ENCODE measurements around the gene KIFAP3. TPM values are rescaled to one million over a fixed set of nuclear protein-coding genes. Genes with fewer than 3 reads are reported as not detected.
"Not testable (repeated sequence)": the region's sequence is repeated elsewhere in the genome, so short reads cannot be mapped to it uniquely, and the experiment has no call there.

The KIFAP3 gene
- total RNA-seq, result 15.1 and 15.5 TPM in 2 replicates

DNA sequence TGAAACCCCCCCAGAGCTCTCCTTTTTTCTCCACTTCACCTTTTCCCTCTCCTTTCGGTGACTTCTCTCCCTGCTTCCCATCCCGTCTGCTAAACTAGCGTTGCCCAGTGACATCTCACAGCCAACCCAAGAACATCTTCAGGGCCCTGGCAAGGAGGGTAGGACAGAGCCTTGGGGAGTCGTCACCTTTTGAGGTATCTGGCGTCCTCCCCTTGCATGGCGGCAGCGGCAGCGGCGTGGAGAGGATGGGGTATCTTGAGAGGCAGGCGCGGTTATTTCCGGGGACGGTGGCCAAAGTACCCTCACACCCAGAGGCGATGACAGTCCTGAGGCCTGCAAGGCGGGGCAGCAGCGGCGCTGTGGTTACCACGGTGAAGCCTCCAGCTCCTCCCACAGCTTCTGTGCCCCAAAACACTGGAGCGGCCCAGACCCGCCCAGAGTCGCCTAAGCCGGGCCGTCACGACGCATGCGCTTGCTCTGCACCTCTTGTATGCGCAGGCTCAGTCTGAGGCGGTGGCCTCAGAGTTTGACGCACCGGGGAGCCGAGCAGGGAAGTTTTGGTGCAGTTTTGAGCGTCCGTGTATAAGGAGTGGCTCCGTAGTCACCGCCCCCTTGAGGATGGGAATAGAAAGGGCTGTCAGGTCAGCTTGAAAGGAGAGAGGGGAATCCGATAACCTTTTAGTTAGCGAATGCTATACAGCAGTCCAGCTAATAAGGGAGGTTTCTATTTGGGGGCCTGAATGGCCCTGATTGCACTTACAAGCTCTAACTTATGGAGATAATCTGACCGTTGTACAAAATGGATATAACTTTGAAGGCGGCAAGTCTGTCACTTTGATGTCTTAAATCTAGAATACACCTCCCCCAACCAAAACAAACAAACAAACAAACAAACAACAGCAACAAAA, at the start of gene KIFAP3:
KIFAP3 (minus strand) TSS at position 446 of the 908 bp plus-strand sequence; CDS start at position 218, 228 bp downstream.
- Mint-ChIP-seq H3K27ac (peak within 1 kb of the TSS; percentile 94), H3K4me1 (ENCODE audit: low read depth) (peaks cover 28% of the 10 kb centered on the region), H3K36me3 (ENCODE audit: low read depth) (no peaks in the 10 kb centered on the region), H3K4me3 (ENCODE audit: low read depth) (peak within 1 kb of the TSS; percentile 96), H3K9me3 (peaks cover 9% of the 10 kb centered on the region), H3K27me3 (ENCODE audit: low read depth) (no peaks in the 10 kb centered on the region)
- intact Hi-C loops (cut with micrococcal nuclease), result loop anchor here (1.0 to 10.0 kb wide), 8 partner anchors 146 to 1900 kb away; partner anchors contain the start of genes BLZF1, GORAB, NME7 and TIPRL
- peak; percentile 96 for DNase-seq (ENCODE audit: low spot score)

DNA sequence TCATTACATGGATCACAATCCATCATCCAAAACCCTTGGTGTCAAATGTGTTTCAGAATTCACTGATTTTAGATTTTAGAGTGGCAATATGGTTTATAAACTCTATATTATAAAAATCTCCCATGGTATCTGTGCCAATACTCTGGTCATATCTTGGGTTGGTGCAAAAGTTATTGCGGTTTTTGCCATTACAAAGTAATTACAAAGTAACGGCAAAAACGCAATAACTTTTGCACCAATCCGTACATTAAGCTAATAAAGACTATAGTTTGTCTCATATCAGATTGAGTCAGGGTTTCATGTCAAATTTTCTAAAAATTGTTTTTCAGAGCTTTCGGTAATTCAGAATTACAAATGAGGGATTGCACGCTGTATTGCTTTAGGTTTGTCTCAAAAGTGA, 47.9 kb upstream of the KIFAP3 start:
- peaks cover 6% of the 10 kb centered on the region for H3K9me3 Mint-ChIP-seq
- no peaks in the 10 kb centered on the region for H3K4me1 Mint-ChIP-seq (ENCODE audit: low read depth)
- intact Hi-C loops (cut with micrococcal nuclease), result no loop called here
- no peak overlapping the region for H3K27ac Mint-ChIP-seq
- H3K4me3 Mint-ChIP-seq (ENCODE audit: low read depth), result no peak overlapping the region
- no peaks in the 10 kb centered on the region for H3K36me3 Mint-ChIP-seq (ENCODE audit: low read depth)
- no peak for DNase-seq (ENCODE audit: low spot score)
- H3K27me3 Mint-ChIP-seq (ENCODE audit: low read depth), result no peaks in the 10 kb centered on the region

DNA sequence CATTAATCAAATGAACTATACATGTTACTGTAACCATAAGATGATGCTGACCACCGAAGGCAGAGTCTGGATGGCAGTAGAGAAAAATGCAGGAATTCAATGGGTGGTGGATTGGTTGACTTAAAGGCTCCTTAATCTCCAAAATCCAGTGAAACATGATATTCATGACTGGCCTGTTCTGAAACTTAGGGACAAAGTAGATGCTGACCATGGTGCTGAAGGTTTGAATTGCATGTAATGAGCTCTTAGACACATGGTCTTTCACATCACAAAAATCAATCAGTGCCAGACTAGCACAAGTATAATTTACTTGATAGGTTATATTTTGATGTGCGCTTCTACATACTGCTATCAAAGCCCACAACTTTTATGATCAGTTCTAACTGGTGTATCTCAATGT, 40.4 kb upstream of the KIFAP3 start:
- Mint-ChIP-seq H3K36me3 (ENCODE audit: low read depth) (no peaks in the 10 kb centered on the region), H3K9me3 (no peaks in the 10 kb centered on the region), H3K4me1 (ENCODE audit: low read depth) (no peaks in the 10 kb centered on the region), H3K4me3 (ENCODE audit: low read depth) (no peak overlapping the region), H3K27me3 (ENCODE audit: low read depth) (no peaks in the 10 kb centered on the region), H3K27ac (no peak overlapping the region)
- no peak for DNase-seq (ENCODE audit: low spot score)
- intact Hi-C loops (cut with micrococcal nuclease), result no loop called here

DNA sequence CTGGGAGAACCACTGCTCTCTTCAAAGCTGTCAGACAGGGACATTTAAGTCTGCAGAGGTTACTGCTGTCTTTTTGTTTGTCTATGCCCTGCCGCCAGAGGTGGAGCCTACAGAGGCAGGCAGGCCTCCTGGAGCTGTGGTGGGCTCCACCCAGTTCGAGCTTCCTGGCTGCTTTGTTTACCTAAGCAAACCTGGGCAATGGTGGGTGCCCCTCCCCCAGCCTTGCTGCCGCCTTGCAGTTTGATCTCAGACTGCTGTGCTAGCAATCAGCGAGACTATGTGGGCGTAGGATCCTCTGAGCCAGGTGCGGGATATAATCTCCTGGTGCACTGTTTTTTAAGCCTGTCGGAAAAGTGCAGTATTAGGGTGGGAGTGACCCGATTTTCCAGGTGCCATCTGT, 38.6 kb upstream of the KIFAP3 start:
- H3K27me3 Mint-ChIP-seq (ENCODE audit: low read depth); H3K36me3 Mint-ChIP-seq (ENCODE audit: low read depth); H3K4me1 Mint-ChIP-seq (ENCODE audit: low read depth); H3K27ac Mint-ChIP-seq; DNase-seq (ENCODE audit: low spot score); H3K9me3 Mint-ChIP-seq; intact Hi-C loops (cut with micrococcal nuclease); H3K4me3 Mint-ChIP-seq (ENCODE audit: low read depth): not testable (repeated sequence)

DNA sequence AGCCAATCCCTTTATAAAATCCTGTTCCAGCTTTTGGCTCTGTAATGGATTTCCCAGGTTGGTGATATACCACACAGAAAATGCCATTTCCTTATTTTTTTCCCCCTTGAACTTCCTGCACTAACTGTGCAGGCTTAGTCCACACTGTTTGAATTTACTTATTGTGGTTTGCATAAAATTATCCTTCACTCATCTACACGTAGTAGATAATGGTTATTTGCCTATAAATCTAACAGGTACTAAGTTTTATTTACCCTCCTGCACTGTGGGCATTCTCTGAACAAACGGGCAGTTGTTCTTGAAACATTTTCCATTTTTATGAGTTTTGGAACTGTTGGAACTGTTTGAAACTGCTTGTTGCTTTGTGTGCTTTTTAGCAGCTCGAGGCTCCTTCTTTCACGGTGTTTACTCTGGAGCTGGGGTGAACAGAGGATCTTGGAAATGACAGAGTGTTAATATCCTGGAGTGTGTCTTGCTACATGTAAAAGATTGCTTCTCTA, 23.0 kb upstream of the KIFAP3 start:
- H3K4me1 Mint-ChIP-seq (ENCODE audit: low read depth), result no peaks in the 10 kb centered on the region
- H3K9me3 Mint-ChIP-seq, result no peaks in the 10 kb centered on the region
- peaks cover 8% of the 10 kb centered on the region for H3K27me3 Mint-ChIP-seq (ENCODE audit: low read depth)
- no peaks in the 10 kb centered on the region for H3K36me3 Mint-ChIP-seq (ENCODE audit: low read depth)
- intact Hi-C loops (cut with micrococcal nuclease), result no loop called here
- no peak overlapping the region for H3K27ac Mint-ChIP-seq
- no peak for DNase-seq (ENCODE audit: low spot score)
- no peak overlapping the region for H3K4me3 Mint-ChIP-seq (ENCODE audit: low read depth)

DNA sequence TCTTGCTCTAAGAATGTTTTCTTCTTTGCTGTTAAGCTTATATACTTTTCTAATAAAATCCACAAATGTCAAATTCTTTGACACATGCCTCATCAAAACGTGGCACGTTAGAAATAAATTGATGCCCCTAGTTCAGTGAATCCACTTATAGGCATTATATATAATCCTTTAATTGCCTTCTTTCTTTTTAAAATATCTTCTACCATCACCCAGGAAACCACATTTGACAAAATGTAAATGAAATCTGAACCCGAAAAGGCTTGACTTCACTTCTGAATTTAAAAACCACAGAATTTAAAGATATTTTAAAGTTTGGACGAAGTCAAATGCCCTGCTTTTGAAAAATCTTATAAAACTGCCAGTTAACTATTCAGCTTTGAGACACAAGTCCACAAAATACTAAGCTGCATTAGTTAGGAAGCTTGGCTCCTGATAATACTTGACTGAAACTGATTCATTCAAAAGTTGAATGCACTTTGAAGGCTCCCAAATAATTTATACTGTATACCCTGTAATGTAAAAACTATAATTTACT, 22.4 kb upstream of the KIFAP3 start:
- no peak overlapping the region for H3K4me3 Mint-ChIP-seq (ENCODE audit: low read depth)
- intact Hi-C loops (cut with micrococcal nuclease), result no loop called here
- peaks cover 8% of the 10 kb centered on the region for H3K27me3 Mint-ChIP-seq (ENCODE audit: low read depth)
- no peak for DNase-seq (ENCODE audit: low spot score)
- no peaks in the 10 kb centered on the region for H3K4me1 Mint-ChIP-seq (ENCODE audit: low read depth)
- no peaks in the 10 kb centered on the region for H3K36me3 Mint-ChIP-seq (ENCODE audit: low read depth)
- H3K27ac Mint-ChIP-seq, result no peak overlapping the region
- no peaks in the 10 kb centered on the region for H3K9me3 Mint-ChIP-seq

DNA sequence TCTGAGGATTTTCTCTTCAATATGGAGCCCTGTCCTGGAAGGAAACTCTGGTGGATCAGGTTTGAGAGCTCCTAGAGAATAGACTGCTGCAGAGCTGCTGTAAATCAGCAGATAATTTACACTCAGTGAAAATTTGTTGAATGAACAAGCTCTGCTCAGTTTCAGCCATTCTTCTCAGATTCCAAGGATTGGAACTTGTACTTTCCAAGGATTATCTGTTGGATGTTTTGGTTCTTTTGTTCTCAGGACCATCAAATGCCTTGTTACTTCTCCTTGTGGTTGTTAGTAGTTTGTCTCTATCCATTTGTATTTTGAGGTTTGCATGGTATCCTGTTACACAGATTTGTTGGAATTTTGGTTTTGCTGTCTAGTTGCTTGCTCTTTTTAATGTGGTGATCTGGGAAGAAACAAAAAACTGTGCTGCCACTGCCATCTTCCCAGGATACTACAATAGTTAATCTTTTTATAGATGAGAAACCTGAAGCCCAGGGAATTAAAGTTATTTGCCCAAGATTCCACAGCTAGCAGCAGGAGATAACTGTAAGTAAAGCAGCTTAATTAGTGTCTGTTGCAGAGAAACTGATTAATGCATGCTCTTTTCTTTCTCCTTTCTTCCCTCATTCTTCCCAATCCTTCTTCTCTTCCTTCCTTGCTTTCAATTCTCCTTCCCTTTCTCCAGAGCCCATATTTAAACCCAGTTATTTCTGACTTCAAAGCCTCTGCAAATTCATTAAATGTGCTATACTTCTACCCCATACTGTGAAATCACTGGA, 21.7 kb upstream of the KIFAP3 start:
- Mint-ChIP-seq H3K4me3 (ENCODE audit: low read depth) (no peak overlapping the region), H3K36me3 (ENCODE audit: low read depth) (no peaks in the 10 kb centered on the region), H3K4me1 (ENCODE audit: low read depth) (no peaks in the 10 kb centered on the region), H3K27me3 (ENCODE audit: low read depth) (peaks cover 8% of the 10 kb centered on the region), H3K27ac (no peak overlapping the region), H3K9me3 (no peaks in the 10 kb centered on the region)
- DNase-seq (ENCODE audit: low spot score), result no peak
- intact Hi-C loops (cut with micrococcal nuclease), result no loop called here

DNA sequence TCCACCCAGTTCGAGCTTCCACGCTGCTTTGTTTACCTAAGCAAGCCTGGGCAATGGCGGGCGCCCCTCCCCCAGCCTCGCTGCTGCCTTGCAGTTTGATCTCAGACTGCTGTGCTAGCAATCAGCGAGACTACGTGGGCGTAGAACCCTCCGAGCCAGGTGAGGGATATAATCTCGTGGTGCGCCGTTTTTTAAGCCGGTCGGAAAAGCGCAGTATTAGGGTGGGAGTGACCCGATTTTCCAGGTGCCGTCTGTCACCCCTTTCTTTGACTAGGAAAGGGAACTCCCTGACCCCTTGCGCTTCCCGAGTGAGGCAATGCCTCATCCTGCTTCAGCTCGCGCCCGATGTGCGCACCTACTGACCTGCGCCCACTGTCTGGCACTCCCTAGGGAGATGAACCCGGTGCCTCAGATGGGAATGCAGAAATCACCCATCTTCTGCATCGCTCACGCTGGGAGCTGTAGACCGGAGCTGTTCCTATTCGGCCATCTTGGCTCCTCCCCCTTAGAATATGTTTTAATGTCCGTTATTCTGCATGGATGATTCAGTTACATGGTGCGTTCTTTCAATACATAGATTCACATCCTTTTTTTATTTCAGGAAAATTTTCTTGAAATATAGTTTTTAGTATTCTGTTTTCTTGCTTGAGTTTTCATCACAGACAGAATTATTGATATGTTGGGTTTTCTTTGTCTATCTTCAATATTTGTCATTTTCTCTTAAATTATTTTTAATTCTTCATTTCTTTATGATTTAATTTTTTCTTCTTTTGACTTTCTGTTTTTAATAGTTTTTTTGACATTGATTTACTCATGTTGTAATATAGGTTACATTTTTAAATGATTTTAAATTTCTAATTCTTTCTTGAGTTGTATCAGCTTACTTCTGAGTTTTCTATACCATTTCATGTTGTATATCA, 20.5 kb upstream of the KIFAP3 start:
- H3K9me3 Mint-ChIP-seq; intact Hi-C loops (cut with micrococcal nuclease); H3K4me3 Mint-ChIP-seq (ENCODE audit: low read depth); H3K27ac Mint-ChIP-seq; H3K27me3 Mint-ChIP-seq (ENCODE audit: low read depth); DNase-seq (ENCODE audit: low spot score); H3K4me1 Mint-ChIP-seq (ENCODE audit: low read depth); H3K36me3 Mint-ChIP-seq (ENCODE audit: low read depth): not testable (repeated sequence)

DNA sequence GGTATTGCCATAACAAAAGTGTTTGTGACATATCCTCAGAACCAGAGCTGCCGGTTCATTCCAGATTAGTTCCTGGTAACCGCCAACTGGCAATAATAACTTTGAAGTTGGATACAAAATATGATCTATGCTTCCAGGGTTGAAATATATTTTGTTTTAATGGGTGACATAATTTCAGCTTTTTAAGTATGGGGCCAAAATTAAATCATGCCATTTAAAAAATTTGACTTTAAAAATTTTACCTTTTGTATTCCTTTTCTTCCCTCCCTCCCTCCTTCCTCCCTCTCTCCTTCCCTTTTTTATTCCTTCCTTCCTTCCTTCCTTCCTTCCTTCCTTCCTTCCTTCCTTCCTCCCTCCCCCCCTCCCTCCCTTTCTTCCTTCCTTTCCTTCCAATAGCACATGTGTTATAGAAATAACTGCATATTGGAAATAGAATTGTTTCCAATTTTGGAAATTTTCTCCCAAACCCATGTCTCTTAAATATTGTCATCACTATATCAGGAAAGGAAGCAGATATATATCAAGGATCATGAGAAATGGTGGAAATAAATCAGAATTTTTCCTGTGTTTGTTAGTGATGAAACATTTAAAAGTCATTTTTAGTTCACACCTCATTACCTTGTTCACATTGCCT, 12.0 kb upstream of the KIFAP3 start:
- H3K27me3 Mint-ChIP-seq (ENCODE audit: low read depth), result peaks cover 9% of the 10 kb centered on the region
- H3K27ac Mint-ChIP-seq, result no peak overlapping the region
- H3K4me1 Mint-ChIP-seq (ENCODE audit: low read depth), result no peaks in the 10 kb centered on the region
- DNase-seq (ENCODE audit: low spot score), result no peak
- H3K36me3 Mint-ChIP-seq (ENCODE audit: low read depth), result no peaks in the 10 kb centered on the region
- H3K4me3 Mint-ChIP-seq (ENCODE audit: low read depth), result no peak overlapping the region
- no peaks in the 10 kb centered on the region for H3K9me3 Mint-ChIP-seq
- intact Hi-C loops (cut with micrococcal nuclease), result no loop called here

DNA sequence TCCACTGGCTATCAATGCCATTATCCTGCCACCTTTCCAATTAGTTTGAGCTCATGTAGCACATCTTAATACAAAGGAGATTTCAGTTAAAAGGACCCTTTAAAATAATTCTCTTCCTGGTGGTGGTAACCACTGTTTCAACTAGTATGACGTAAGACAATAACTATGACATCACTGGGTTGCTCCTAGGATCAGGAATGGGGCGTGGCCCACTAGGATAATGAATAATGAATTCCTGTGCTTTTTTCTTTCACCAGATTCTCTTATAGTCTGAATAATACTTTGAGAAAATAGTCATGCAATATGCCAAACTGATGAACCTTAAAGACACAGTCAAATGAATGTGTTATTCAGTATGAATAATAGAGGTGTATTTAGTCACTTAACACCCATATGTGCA, 10.6 kb upstream of the KIFAP3 start:
- no peak for DNase-seq (ENCODE audit: low spot score)
- Mint-ChIP-seq H3K4me3 (ENCODE audit: low read depth) (no peak overlapping the region), H3K27ac (no peak overlapping the region), H3K27me3 (ENCODE audit: low read depth) (peaks cover 9% of the 10 kb centered on the region), H3K36me3 (ENCODE audit: low read depth) (no peaks in the 10 kb centered on the region), H3K9me3 (no peaks in the 10 kb centered on the region), H3K4me1 (ENCODE audit: low read depth) (no peaks in the 10 kb centered on the region)
- intact Hi-C loops (cut with micrococcal nuclease), result no loop called here

DNA sequence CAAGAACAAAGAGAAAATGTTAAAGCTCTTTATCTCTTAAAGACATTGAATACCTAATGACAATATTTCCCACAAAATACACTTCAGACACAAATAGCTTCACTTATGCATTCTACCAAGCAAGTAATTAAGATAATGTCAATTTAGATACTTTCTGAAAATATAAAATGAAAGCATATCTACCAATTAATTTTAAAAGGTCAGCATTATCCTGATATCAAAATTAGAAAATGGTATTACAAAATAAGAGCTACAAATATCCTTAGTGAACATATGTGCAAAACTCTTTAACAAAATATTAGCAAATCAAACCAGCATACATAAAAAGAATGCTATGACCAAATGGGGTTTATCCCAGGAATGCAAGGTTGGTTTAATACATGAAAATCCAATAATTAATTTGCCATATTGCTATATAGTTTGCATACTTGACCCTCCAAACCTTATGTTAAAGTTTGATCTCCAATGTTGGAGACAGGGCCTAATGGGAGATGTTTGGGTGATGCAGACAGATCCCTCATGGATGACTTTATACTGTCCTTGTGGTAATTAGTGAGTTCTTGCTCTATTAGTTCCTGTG, 4.2 kb upstream of the KIFAP3 start:
- no peaks in the 10 kb centered on the region for H3K36me3 Mint-ChIP-seq (ENCODE audit: low read depth)
- H3K9me3 Mint-ChIP-seq, result peaks cover 9% of the 10 kb centered on the region
- H3K4me3 Mint-ChIP-seq (ENCODE audit: low read depth), result no peak overlapping the region
- H3K27me3 Mint-ChIP-seq (ENCODE audit: low read depth), result peaks cover 9% of the 10 kb centered on the region
- DNase-seq (ENCODE audit: low spot score), result no peak
- H3K27ac Mint-ChIP-seq, result no peak overlapping the region
- intact Hi-C loops (cut with micrococcal nuclease), result loop anchor here (10.0 kb wide), 2 partner anchors 384 to 1904 kb away; partner anchors contain the start of gene TIPRL
- peaks cover 14% of the 10 kb centered on the region for H3K4me1 Mint-ChIP-seq (ENCODE audit: low read depth)
